SIG-M5 (cell line): ENCODE results near the gene PKP3.
A peak's percentile ranks its signal among the peaks of the same experiment; 100 is the strongest.

Source experiments
- DNase-seq: peaks from one replicate; lab custom pipeline; 2025; lab: John Stamatoyannopoulos, UW

The PKP3 gene

DNA sequence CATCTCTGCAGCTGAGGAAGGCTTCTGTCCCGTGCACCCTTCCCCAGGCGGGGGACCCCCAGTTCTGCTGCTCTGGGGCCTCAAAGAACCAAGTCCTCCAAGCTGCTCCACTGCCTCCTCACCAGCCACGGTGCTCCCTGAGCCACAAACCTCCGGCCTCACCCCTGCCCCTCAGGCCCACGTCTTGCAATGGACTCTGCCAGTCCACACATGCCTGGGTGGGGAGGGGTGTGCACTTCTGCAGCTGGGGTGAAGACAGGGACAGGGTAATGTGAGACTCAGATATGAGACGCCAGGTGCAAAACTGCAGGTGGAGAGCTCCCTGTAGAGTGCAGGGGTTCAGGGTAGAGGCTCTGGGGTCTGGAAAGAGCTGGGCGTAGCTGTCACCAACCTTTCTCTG, 52.9 kb downstream of the PKP3 start:
- DNase-seq: no peak

GRCh38 chr11:447923-448731, 54.1 kb downstream of the PKP3 start:
- DNase-seq: no peak

GRCh38 chr11:449889-450808, 56.1 kb downstream of the PKP3 start, which contains the start of gene PTDSS2:
TSS of gene PTDSS2 (plus strand) at chr11:450279. CDS start at chr11:450456, 177 bp downstream.
- peak; percentile 56 for DNase-seq

DNA sequence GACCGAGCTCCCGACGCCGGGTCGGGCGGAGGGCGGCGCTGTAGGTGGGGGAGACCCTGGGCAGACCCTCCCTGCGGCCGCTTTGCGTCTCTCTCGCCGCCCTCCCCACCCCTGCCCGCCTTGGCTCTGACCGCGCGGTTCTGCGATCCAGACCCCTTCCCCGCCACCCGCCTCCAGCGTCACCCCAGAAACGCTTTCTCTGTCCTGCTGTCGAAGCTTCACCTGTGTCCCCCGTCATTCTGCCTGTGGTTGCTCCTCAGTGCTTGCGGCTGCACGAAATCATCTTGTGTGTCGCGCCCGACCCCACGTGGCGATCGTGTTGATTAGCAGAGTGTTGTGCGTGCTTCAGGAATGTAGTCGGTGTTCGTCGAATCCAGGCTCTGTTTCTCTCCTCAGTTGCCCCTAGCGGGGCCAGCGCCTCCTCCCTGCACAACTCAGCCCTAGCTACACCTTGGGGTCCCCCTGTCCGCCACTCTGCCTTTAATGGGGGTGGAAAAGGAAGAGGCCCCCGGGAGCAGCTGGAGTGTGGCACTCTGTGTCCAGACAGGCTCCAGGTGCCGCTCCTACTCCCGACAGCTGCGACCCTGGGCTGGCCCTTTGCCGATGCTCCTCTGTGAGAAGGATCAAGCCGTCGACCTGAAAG, 56.9 kb downstream of the PKP3 start:
- DNase-seq: no peak

DNA sequence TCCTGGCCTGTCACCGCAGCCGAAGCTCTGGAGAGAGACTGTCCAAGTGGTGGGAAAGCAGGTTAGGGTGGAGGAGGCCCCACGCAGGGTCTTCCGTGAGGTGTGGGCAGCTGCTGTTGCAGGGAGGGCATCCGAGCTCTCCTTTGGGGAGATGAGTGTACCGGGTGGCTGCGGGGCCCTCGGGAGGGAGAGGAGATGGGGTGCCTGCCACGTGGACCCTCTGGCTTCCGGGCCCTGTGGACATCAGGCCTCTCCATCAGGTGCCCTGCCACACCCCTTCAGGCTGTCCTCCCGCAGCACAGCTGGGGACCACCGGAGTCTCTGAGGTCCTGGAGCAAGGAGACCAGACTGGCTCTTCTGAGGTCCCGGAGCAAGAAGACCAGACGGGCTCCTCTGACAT, 57.7 kb downstream of the PKP3 start:
- DNase-seq: no peak

DNA sequence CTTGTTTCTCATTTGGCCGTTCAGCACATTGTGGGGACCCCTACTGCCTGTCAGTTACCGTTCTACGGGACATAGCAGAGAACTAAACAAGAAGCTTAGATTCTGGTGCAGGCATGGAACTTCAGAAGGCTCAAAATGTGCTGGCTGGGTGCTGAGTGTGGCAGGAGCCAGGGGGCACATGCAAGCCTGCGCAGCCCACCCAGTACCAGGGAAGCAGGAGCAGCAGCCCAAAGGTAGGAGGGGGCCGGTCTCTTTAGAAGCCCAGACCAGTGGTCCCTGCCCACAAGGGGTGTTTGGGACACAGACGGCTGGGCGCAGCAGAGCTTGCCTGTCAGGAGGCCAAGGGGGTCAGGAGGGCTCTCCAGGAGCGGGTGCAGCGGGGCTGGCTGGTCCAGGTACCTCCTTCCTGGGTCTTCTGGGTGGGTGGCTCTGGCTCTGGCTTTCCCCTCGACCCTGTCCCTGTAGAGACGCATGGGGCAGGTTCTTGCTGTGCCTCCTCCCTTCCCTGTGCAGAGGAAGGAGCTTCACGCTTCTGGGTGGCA, 58.3 kb downstream of the PKP3 start:
- no peak for DNase-seq

DNA sequence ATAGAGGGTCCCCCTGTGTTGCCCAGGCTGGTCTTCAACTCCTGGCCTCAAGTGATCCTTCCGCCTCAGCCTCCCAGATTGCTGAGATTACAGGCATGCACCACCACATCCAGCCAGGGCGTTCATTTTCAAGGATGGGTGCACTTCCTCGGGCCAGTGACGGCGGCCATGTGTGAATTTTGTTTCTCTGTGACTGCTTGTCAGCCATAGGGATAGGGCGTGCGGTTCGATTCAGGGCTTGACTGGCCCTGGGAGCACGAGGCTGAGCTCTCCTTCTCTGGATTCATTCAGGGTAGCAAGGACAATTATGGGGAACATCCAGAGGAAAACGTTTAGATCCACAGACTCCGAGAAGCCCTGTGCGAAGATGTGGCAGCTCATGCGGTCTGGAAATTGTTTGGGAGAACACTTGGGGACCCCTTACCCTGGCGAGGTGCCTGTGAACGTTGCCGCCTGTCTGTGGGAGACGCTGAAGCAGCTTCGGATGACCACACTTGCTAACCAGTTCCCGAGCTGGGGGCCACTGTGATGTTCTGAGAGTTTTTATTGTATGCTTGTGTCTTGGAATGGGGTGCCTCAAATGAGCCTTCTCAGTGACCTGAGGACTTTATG, 59.0 kb downstream of the PKP3 start:
- DNase-seq: no peak

GRCh38 chr11:453564-453963, 59.6 kb downstream of the PKP3 start:
- no peak for DNase-seq

DNA sequence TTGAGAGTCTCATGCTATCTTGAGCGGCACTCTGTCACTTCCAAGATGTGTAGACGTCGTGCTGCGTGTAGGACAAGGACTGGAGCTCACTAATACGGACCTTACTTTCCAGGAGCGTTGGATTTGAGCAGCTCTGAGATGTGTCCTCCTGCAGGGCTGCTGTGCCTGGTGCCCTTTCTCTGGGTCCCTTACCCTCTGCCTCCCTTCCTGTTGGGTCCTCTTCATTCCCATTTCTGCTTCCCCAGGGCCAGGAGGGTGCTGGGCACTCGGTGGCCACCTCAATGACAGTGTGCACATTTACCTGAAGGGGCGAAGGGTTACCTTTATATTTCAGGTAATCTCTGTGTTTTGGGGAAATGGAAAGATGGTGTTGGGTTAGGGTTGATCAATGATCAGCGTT, 60.0 kb downstream of the PKP3 start:
- no peak for DNase-seq
